GM18520 (cell line): Measurements from ENCODE around the gene FARP2.
"Not testable (repeated sequence)": the region's sequence is repeated elsewhere in the genome, so short reads cannot be mapped to it uniquely, and the experiment has no call there.

Source experiments
- ATAC-seq: cut with Tn5 transposase; IDR thresholded peaks from one replicate; pipeline ENCODE4 v1.9.1; 2021; ENCODE audit not compliant: unreplicated experiment

FARP2 gene

GRCh38 chr2:241500016-241500415, 143.9 kb downstream of the FARP2 start:
- no peak for ATAC-seq

GRCh38 chr2:241500431-241500975, 144.4 kb downstream of the FARP2 start:
- ATAC-seq: no peak

- no peak for ATAC-seq
These were observed 145.0 kb downstream of the FARP2 start for GRCh38 chr2:241501099-241501541.

GRCh38 chr2:241501551-241501950, 145.5 kb downstream of the FARP2 start:
- no peak for ATAC-seq

- ATAC-seq: no peak
These were observed 146.2 kb downstream of the FARP2 start for GRCh38 chr2:241502281-241502680.

GRCh38 chr2:241503776-241504392, 147.8 kb downstream of the FARP2 start:
- no peak for ATAC-seq

GRCh38 chr2:241505086-241505780, 149.1 kb downstream of the FARP2 start:
- no peak for ATAC-seq

GRCh38 chr2:241505781-241506201, 149.7 kb downstream of the FARP2 start:
- ATAC-seq: no peak

GRCh38 chr2:241506317-241506716, 150.2 kb downstream of the FARP2 start:
- ATAC-seq: not testable (repeated sequence)

GRCh38 chr2:241506793-241507429, 150.8 kb downstream of the FARP2 start:
- ATAC-seq: no peak

- no peak for ATAC-seq
These were observed 151.6 kb downstream of the FARP2 start for GRCh38 chr2:241507430-241508239.

GRCh38 chr2:241508240-241509154, 152.4 kb downstream of the FARP2 start, which contains the start of gene STK25:
TSS of gene STK25 (minus strand) at chr2:241508584. CDS start at chr2:241508035, 549 bp downstream.
- peak; percentile 91 for ATAC-seq

GRCh38 chr2:241509155-241509784, 153.2 kb downstream of the FARP2 start:
- ATAC-seq: no peak

GRCh38 chr2:241511091-241511741, 155.1 kb downstream of the FARP2 start:
- no peak for ATAC-seq

GRCh38 chr2:241514553-241514952, 158.5 kb downstream of the FARP2 start:
- ATAC-seq: no peak

- ATAC-seq: no peak
These were observed 159.1 kb downstream of the FARP2 start for GRCh38 chr2:241514986-241515737.

GRCh38 chr2:241516520-241516965, 160.5 kb downstream of the FARP2 start:
- no peak for ATAC-seq

- ATAC-seq: no peak
These were observed 161.2 kb downstream of the FARP2 start for GRCh38 chr2:241517297-241517696.
